CD4-positive, CD25-positive, alpha-beta regulatory T cell (primary cell): ENCODE data around the gene DLG2. TPM values are rescaled to one million over a fixed set of nuclear protein-coding genes. Genes with fewer than 3 reads are reported as not detected.

Experiments
- ATAC-seq, 2 donors: fragments of 150-1000 bp; cut with Tn5 transposase; one replicate each; pipeline ENCODE4 v1.10.0; 2021; ENCODE audit warnings: low read depth in 2 of 2, moderate number of reproducible peaks in 2 of 2, moderate library complexity in 1 of 2
- DNase-seq, 3 donors: peaks; one replicate each; pipeline versions ENCODE4 v3.0.0 to v3.0.0-alpha.2; 2012 to 2022; ENCODE audit warnings: mixed read lengths in 1 of 3
- H3K27ac ChIP-seq: one replicate; pipeline ENCODE4 v1.7.0; 2013; ENCODE audit warnings: mild to moderate bottlenecking, low read length; ENCODE audit not compliant: insufficient read depth, poor library complexity, severe bottlenecking
- H3K27me3 ChIP-seq: one replicate; pipeline ENCODE4 v1.7.0; 2013; ENCODE audit warnings: low read length; ENCODE audit not compliant: control insufficient read depth, insufficient read depth
- H3K36me3 ChIP-seq: one replicate; pipeline ENCODE4 v1.7.0; 2013; ENCODE audit warnings: mild to moderate bottlenecking, low read length, moderate library complexity; ENCODE audit not compliant: control insufficient read depth, insufficient read depth
- H3K4me1 ChIP-seq: 2 replicates; pipeline ENCODE4 v1.7.0; 2013; ENCODE audit warnings: mild to moderate bottlenecking, low read length; ENCODE audit not compliant: insufficient read depth, control insufficient read depth, poor library complexity, severe bottlenecking
- H3K4me3 ChIP-seq: one replicate; pipeline ENCODE4 v1.7.0; 2013; ENCODE audit warnings: low read depth, mild to moderate bottlenecking, low read length, moderate library complexity
- H3K9me3 ChIP-seq, 2 experiments: 1 replicate in 1 of 2; 2 replicates in 1 of 2; pipeline ENCODE4 v1.7.0; 2013; ENCODE audit warnings: low read length in 2 of 2, mild to moderate bottlenecking in 1 of 2, moderate library complexity in 1 of 2; ENCODE audit not compliant: control insufficient read depth in 2 of 2
- H3K27ac Mint-ChIP-seq, 3 donors: one replicate each; pipeline ENCODE4 v1.8.0; 2020 to 2022; ENCODE audit warnings: mild to moderate bottlenecking in 3 of 3, mixed read lengths in 3 of 3, moderate library complexity in 2 of 3
- H3K27me3 Mint-ChIP-seq: one replicate; pipeline ENCODE4 v1.8.0; 2022; ENCODE audit warnings: mild to moderate bottlenecking, mixed read lengths
- H3K36me3 Mint-ChIP-seq: one replicate; pipeline ENCODE4 v1.8.0; 2020; ENCODE audit warnings: mixed read lengths
- H3K4me1 Mint-ChIP-seq, 4 donors: one replicate each; pipeline ENCODE4 v1.8.0; 2020 to 2022; ENCODE audit warnings: mixed read lengths in 4 of 4, mild to moderate bottlenecking in 1 of 4
- H3K4me3 Mint-ChIP-seq, 4 donors: one replicate each; pipeline ENCODE4 v1.8.0; 2020 to 2022; ENCODE audit warnings: mild to moderate bottlenecking in 4 of 4, mixed read lengths in 4 of 4, moderate library complexity in 3 of 4
- H3K9me3 Mint-ChIP-seq, 7 donors: one replicate each; pipeline ENCODE4 v1.8.0; 2020 to 2022; ENCODE audit warnings: mixed read lengths in 7 of 7, mild to moderate bottlenecking in 3 of 7, moderate library complexity in 2 of 7
- polyA plus RNA-seq, 4 donors: library from polyadenylated mRNA; unstranded; fragments of 300-500 nt; fragmentation: Illumina TruSeq; gene quantifications; one replicate each; pipeline ENCODE4 v1.2.3, GENCODE V29; 2021
- total RNA-seq: library from RNA; stranded (reverse); gene quantifications from one replicate; pipeline ENCODE4 v1.2.3, GENCODE V29; 2022

The DLG2 gene
- total and polyA plus RNA-seq, 5 donors from 2014 or later: 0.26 to 2.0 (median 0.94) TPM

DNA sequence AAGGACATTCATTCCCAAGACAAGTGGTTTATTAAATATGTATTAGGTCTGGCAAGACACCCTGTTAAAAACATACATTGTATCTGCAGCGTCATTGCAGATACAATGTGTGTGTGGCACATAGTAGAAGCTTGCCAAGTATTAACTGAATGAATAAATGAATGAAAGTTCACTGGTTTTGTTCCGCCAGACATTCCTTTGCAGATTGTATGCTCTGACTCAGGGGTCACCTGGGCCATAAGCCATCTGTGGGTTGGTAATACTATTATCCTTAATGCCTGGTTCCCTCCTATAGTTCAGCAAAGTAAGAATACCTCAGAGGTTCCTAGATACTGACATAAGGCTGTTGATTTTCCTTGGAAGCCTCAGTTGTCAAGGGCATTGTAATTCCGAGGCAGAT lies 1963.7 kb downstream of the DLG2 start:
- Histone ChIP-seq H3K27ac (no peak overlapping the region), H3K27me3 (peaks cover 3% of the 10 kb centered on the region), H3K4me1 (no peaks in the 10 kb centered on the region), H3K9me3 (no peaks in the 10 kb centered on the region), H3K4me3 (no peak overlapping the region), H3K36me3 (no peaks in the 10 kb centered on the region)
- no peaks in the 10 kb centered on the region for H3K36me3 Mint-ChIP-seq
- DNase-seq (no peak), ATAC-seq (no peak)
- no peaks in the 10 kb centered on the region for H3K4me1 Mint-ChIP-seq
- H3K4me3 Mint-ChIP-seq: no peak overlapping the region
- peaks cover 0 to 2% (median 0%) of the 10 kb centered on the region in 7 donors for H3K9me3 Mint-ChIP-seq
- H3K27ac Mint-ChIP-seq: no peak overlapping the region
- H3K27me3 Mint-ChIP-seq: no peaks in the 10 kb centered on the region

DNA sequence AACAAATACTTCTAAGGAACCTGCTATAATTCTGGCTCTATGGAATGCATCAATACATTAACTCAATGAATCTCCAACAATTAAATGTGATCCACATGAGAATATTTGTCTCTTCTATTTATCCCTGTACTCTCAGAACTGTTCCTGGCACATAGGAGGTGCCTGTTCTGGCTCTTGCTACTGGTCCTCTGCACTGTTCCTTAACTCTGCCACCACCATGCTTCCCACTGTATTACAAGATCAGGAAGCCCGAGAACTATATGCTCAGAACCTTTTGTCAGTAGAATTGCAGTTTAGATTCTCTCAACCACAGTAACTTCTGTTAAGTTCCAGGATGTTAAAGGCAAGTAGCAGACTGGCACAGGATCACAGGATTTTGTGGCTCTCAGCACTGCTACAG lies 1964.7 kb downstream of the DLG2 start:
- Histone ChIP-seq H3K27me3 (peaks cover 3% of the 10 kb centered on the region), H3K4me3 (no peak overlapping the region), H3K27ac (no peak overlapping the region), H3K4me1 (no peaks in the 10 kb centered on the region), H3K9me3 (no peaks in the 10 kb centered on the region), H3K36me3 (no peaks in the 10 kb centered on the region)
- Mint-ChIP-seq H3K36me3 (no peaks in the 10 kb centered on the region), H3K27ac (no peak overlapping the region), H3K4me1 (no peaks in the 10 kb centered on the region), H3K9me3 (no peaks in the 10 kb centered on the region), H3K27me3 (no peaks in the 10 kb centered on the region), H3K4me3 (no peak overlapping the region)
- no peak for DNase-seq
- no peak for ATAC-seq

DNA sequence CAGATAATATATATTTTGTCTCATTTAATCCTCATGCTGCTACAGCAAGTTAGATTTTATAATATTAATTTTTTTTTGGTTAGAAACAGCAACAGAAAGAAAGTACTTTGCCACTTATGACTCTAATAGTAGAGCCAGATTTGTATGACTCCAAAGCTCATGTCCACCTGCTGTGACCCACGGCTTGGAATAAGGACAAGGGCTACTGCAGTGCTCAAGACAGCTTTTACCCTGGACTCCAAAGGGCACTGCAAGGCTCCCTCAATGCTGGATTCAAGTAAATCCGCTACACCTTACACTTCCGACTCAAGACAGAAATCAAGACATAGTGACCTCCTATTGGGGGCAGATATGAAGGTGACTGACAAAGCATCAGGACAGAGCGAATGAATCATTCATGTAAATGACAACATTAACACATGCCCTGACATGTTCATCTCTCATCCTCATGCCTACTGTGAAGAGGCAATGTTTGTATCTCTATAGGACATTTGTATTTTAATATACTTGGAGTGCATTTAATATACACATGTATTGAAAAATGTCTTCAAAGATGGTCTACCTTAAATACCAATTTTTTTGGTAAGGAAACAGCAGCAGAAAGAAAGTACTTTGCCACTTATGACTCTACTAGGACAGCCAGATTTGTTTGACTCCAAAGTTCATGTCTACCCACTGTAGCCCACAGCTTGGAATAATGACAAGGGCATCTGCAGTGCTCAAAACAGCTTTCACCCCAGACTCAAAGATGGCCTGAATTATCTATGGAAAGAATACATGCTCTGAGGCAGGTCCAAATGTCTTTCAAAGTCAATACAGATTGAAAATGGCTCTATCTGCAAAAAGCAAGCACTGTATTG lies 1965.4 kb downstream of the DLG2 start:
- Histone ChIP-seq H3K27me3 (peaks cover 3% of the 10 kb centered on the region), H3K4me3 (no peak overlapping the region), H3K4me1 (no peaks in the 10 kb centered on the region), H3K36me3 (no peaks in the 10 kb centered on the region), H3K27ac (no peak overlapping the region), H3K9me3 (no peaks in the 10 kb centered on the region)
- DNase-seq: no peak
- H3K27ac Mint-ChIP-seq: no peak overlapping the region
- no peaks in the 10 kb centered on the region for H3K4me1 Mint-ChIP-seq
- no peak overlapping the region for H3K4me3 Mint-ChIP-seq
- no peaks in the 10 kb centered on the region for H3K36me3 Mint-ChIP-seq
- peaks cover 0 to 2% (median 0%) of the 10 kb centered on the region in 7 donors for H3K9me3 Mint-ChIP-seq
- H3K27me3 Mint-ChIP-seq: no peaks in the 10 kb centered on the region
- ATAC-seq: no peak

DNA sequence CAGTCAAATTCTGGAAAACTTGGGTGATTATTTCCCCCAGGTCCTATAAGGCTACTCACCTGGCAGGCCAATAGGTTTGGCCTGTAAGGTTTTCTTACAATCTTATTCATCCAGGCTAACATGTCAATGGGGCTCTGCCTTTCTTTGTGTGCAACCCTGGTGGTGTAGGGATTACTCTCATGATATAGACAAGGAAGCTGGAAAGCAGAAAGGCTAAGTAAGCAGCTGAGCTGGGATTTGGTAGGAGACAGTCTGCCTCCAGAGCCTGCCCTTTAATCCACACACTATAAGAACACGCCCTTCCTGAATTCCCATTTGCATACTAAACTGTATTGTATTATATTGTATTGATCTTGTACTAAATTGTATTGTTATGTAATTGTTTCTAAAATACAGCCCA lies 1967.7 kb downstream of the DLG2 start:
- Mint-ChIP-seq H3K9me3 (peaks cover 0 to 2% (median 0%) of the 10 kb centered on the region in 7 donors), H3K36me3 (no peaks in the 10 kb centered on the region), H3K4me3 (no peak overlapping the region), H3K27ac (no peak overlapping the region), H3K4me1 (no peaks in the 10 kb centered on the region), H3K27me3 (no peaks in the 10 kb centered on the region)
- Histone ChIP-seq H3K4me1 (no peaks in the 10 kb centered on the region), H3K27me3 (peaks cover 3% of the 10 kb centered on the region), H3K9me3 (no peaks in the 10 kb centered on the region), H3K36me3 (no peaks in the 10 kb centered on the region), H3K27ac (no peak overlapping the region), H3K4me3 (no peak overlapping the region)
- DNase-seq (no peak), ATAC-seq (no peak)

DNA sequence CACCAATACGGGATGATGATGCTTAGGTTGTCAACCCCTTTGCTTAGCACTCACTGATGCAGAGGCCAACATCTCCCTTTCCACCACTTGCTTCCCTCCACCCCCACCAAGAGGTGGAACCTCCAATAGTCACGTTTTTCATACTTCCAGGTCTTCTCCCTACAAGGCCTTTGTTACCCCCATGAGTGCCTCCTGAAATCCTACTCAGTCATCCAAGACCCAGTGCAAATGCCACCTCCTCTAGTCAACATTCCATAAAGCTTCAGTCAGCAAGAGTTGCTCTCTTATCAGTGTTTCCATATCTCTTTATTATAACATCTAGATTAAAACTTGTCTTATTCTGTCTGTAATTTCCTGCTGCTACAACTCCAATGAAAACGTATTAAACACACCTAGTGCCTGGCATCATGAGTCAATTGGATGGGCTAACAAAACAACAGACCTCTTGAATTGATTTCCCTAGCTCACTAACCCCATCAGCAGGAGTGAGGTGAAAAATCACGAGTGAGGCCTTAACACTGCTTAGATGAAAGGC lies 1970.3 kb downstream of the DLG2 start:
- Histone ChIP-seq H3K27ac (no peak overlapping the region), H3K4me3 (no peak overlapping the region), H3K9me3 (no peaks in the 10 kb centered on the region), H3K4me1 (no peaks in the 10 kb centered on the region), H3K27me3 (no peaks in the 10 kb centered on the region), H3K36me3 (no peaks in the 10 kb centered on the region)
- ATAC-seq (no peak), DNase-seq (no peak)
- peaks cover 0 to 2% (median 0%) of the 10 kb centered on the region in 7 donors for H3K9me3 Mint-ChIP-seq
- no peaks in the 10 kb centered on the region for H3K27me3 Mint-ChIP-seq
- no peak overlapping the region for H3K4me3 Mint-ChIP-seq
- no peak overlapping the region for H3K27ac Mint-ChIP-seq
- no peaks in the 10 kb centered on the region for H3K36me3 Mint-ChIP-seq
- H3K4me1 Mint-ChIP-seq: no peaks in the 10 kb centered on the region

DNA sequence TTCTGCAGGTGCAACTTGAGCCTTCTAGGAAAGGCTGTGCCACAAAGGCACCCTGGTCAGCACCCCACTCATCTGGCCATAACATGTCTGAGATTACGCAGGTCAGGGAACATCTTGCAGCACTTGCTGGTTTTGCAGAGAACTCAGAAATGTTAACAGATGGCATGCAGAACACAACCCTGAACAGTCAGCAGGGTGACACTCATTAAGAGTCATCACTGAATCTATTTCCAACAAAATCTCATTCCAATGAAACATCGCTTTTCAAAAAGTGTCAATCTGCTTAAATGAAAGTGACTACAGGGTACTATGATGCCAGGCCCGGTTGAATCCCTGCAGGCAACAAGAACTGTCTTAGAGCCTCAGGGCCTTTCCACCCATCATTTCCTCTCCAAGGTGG lies 1971.2 kb downstream of the DLG2 start:
- Histone ChIP-seq H3K36me3 (no peaks in the 10 kb centered on the region), H3K4me3 (no peak overlapping the region), H3K27me3 (no peaks in the 10 kb centered on the region), H3K27ac (no peak overlapping the region), H3K9me3 (no peaks in the 10 kb centered on the region), H3K4me1 (no peaks in the 10 kb centered on the region)
- ATAC-seq: no peak
- Mint-ChIP-seq H3K9me3 (peaks cover 0 to 2% (median 0%) of the 10 kb centered on the region in 7 donors), H3K27ac (no peak overlapping the region), H3K27me3 (no peaks in the 10 kb centered on the region), H3K36me3 (no peaks in the 10 kb centered on the region), H3K4me1 (no peaks in the 10 kb centered on the region), H3K4me3 (no peak overlapping the region)
- no peak for DNase-seq

DNA sequence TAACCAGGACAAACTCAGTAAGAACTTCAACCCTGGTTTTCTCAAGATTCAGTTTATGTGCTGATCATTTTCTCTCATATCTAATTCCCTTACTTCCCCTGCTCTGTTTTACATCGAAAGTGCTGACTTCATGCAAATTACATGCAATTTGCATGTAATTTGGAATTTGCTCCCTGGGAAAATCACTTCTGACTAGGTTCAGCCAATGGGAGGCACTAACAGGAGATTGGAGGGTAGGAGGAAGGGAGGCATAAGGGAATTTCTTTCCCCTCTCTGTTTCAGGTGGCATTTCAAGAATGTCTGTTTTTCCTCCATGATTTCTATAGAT lies 1977.7 kb downstream of the DLG2 start:
- no peak for ATAC-seq
- Mint-ChIP-seq H3K27me3 (peaks cover 7% of the 10 kb centered on the region), H3K4me3 (no peak overlapping the region), H3K27ac (no peak overlapping the region), H3K4me1 (peaks cover 0 to 2% (median 0%) of the 10 kb centered on the region in 4 donors), H3K9me3 (peaks cover 0 to 1% (median 0%) of the 10 kb centered on the region in 7 donors), H3K36me3 (no peaks in the 10 kb centered on the region)
- Histone ChIP-seq H3K4me1 (no peaks in the 10 kb centered on the region), H3K27me3 (no peaks in the 10 kb centered on the region), H3K9me3 (no peaks in the 10 kb centered on the region), H3K27ac (no peak overlapping the region), H3K4me3 (no peak overlapping the region), H3K36me3 (no peaks in the 10 kb centered on the region)
- DNase-seq: no peak
